ENCODE measurements around the gene NHLRC2. TPM values are rescaled to one million over a fixed set of nuclear protein-coding genes. Genes with fewer than 3 reads are reported as not detected.
A peak's percentile ranks its signal among the peaks of the same experiment; 100 is the strongest.

The NHLRC2 gene
- polyA plus RNA-seq, 3 donors: 2.8 to 6.9 (median 5.3) TPM

DNA sequence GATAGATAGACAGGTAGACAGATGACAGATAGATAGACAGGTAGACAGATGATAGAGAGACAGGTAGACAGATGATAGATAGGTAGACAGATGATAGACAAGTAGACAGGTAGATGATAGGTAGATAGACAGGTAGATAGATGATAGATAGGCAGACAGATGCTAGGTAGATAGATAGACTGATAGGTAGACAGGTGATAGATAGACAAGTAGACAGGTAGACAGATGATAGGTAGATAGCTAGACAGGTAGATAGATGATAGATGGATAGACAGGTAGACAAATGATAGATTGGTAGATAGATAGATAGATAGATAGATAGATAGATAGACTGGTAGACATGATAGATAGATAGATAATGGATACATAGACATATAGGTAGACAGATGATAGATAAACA is 95.8 kb downstream of the NHLRC2 start:
- Histone ChIP-seq H3K27ac (ENCODE audit: low read depth in 1 of 2, low read length in 2 of 2) (no peak overlapping the region), H3K4me3 (replicated peaks in 1 of 3; ENCODE audit: low read depth in 2 of 3, low read length in 3 of 3) (no peak overlapping the region), H3K36me3 (replicated peaks in 1 of 2; ENCODE audit: control insufficient read depth in 1 of 2, insufficient read depth in 2 of 2, low read length in 2 of 2) (no peaks in the 10 kb centered on the region), H3K9ac (ENCODE audit: insufficient read depth, low read length, poor library complexity, severe bottlenecking) (no peak overlapping the region), H3K4me2 (replicated peaks; ENCODE audit: extremely low read depth, low read length, poor library complexity, severe bottlenecking) (no peak overlapping the region), H2AFZ (ENCODE audit: insufficient read depth, low read depth, low read length, poor library complexity, severe bottlenecking) (no peak overlapping the region), H3K27me3 (ENCODE audit: control insufficient read depth in 2 of 2, insufficient read depth in 2 of 2, low read length in 2 of 2) (no peaks in the 10 kb centered on the region), H3K4me1 (ENCODE audit: control insufficient read depth in 1 of 2, insufficient read depth in 2 of 2, low read length in 2 of 2) (peaks cover 4 to 12% of the 10 kb centered on the region in 2 donors), H3K79me2 (ENCODE audit: insufficient read depth, low read length) (no peaks in the 10 kb centered on the region), H4K20me1 (ENCODE audit: insufficient read depth, low read length) (no peaks in the 10 kb centered on the region), H3K9me3 (replicated peaks in 1 of 2; ENCODE audit: control insufficient read depth in 1 of 2, insufficient read depth in 1 of 2, low read length in 2 of 2) (peaks cover 16 to 19% of the 10 kb centered on the region in 2 donors)
- intact Hi-C loops (cut with micrococcal nuclease): loop anchor here in 1 of 2 donors (10.0 kb wide), 1 partner anchor 85 kb away; no protein-coding TSS in a partner anchor
- no peak for DNase-seq
- peaks cover 3 to 8% (median 5%) of the 10 kb centered on the region in 3 donors for H3K27me3 Mint-ChIP-seq (ENCODE audit: low read depth in 3 of 3)
- H3K27ac Mint-ChIP-seq: no peak overlapping the region
- H3K4me1 Mint-ChIP-seq: peaks cover 16% of the 10 kb centered on the region
- TF ChIP-seq CTCF (IDR thresholded peaks at IDR 0.05): no peak
- peaks cover 14 to 24% (median 18%) of the 10 kb centered on the region in 7 donors for H3K9me3 Mint-ChIP-seq
- peaks cover 0 to 3% of the 10 kb centered on the region in 2 donors for H3K36me3 Mint-ChIP-seq
- peak overlapping the region in 1 of 2 donors; percentile 32 for H3K4me3 Mint-ChIP-seq

DNA sequence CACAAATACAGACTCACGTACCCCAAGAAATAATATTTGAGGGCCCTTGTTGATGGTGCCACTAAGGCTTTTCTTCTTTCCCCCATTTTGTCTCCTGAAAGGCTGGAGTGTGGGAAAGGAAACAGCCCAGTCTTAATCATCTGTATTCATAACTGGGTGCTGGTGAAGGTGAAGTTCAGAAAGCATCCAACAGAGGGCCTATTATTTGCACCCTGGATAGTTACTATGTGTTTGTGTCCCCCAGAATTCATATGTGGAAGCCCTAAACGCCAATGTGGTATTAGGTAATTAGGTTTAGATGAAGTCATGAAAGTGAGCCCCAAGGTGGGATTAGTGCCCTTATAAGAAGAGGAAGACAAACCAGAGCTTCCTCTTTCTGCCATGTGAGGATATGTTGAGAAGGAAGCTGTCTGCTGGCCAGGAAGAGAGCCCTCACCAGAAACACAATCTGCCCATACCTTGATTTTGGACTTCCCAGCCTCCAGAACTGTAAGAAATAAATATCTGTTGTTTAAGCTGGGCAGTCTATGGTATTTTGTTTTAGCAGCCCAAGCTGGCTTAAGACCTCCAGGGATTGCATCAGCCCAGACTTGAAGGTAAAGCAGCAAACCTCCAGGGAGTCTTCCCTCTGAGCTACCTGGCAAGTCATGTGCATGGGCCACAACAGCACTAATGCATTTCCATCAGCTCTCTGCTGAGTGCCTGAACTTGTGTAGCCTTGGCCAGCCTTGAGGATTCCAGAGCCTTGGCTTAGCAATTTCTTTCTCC is 99.2 kb downstream of the NHLRC2 start:
- no CpG with 5 or more reads among the region's 2 CpGs for WGBS (ENCODE audit: insufficient coverage)
- Mint-ChIP-seq H3K4me1 (peaks cover 16% of the 10 kb centered on the region), H3K27ac (no peak overlapping the region), H3K4me3 (no peak overlapping the region), H3K27me3 (ENCODE audit: low read depth in 3 of 3) (peaks cover 4 to 5% (median 4%) of the 10 kb centered on the region in 3 donors), H3K36me3 (peaks cover 3 to 4% of the 10 kb centered on the region in 2 donors), H3K9me3 (peaks cover 20 to 37% (median 30%) of the 10 kb centered on the region in 7 donors)
- Histone ChIP-seq H3K79me2 (ENCODE audit: insufficient read depth, low read length) (no peaks in the 10 kb centered on the region), H3K4me3 (replicated peaks in 1 of 3; ENCODE audit: low read depth in 2 of 3, low read length in 3 of 3) (peak overlapping the region in 1 of 3 experiments; percentile 7), H3K27me3 (ENCODE audit: control insufficient read depth in 2 of 2, insufficient read depth in 2 of 2, low read length in 2 of 2) (no peaks in the 10 kb centered on the region), H3K4me1 (ENCODE audit: control insufficient read depth in 1 of 2, insufficient read depth in 2 of 2, low read length in 2 of 2) (peaks cover 4 to 12% of the 10 kb centered on the region in 2 donors), H3K9me3 (replicated peaks in 1 of 2; ENCODE audit: control insufficient read depth in 1 of 2, insufficient read depth in 1 of 2, low read length in 2 of 2) (peaks cover 21 to 28% of the 10 kb centered on the region in 2 donors), H3K27ac (ENCODE audit: low read depth in 1 of 2, low read length in 2 of 2) (no peak overlapping the region), H4K20me1 (ENCODE audit: insufficient read depth, low read length) (no peaks in the 10 kb centered on the region), H2AFZ (ENCODE audit: insufficient read depth, low read depth, low read length, poor library complexity, severe bottlenecking) (no peak overlapping the region), H3K36me3 (replicated peaks in 1 of 2; ENCODE audit: control insufficient read depth in 1 of 2, insufficient read depth in 2 of 2, low read length in 2 of 2) (no peaks in the 10 kb centered on the region), H3K4me2 (replicated peaks; ENCODE audit: extremely low read depth, low read length, poor library complexity, severe bottlenecking) (no peak overlapping the region), H3K9ac (ENCODE audit: insufficient read depth, low read length, poor library complexity, severe bottlenecking) (no peak overlapping the region)
- TF ChIP-seq CTCF (IDR thresholded peaks at IDR 0.05): peak; percentile 17
- intact Hi-C loops (cut with micrococcal nuclease): loop anchor here in 1 of 2 donors (10.0 kb wide), 1 partner anchor 89 kb away; no protein-coding TSS in a partner anchor
- DNase-seq: peak; percentile 44 to 62 (median 60)

Data from CD14-positive monocyte (primary cell).